8988T (cell line): ENCODE measurements around the gene AP3B1.
A peak's percentile ranks its signal among the peaks of the same experiment; 100 is the strongest.

Source experiments
- DNase-seq: peaks from one replicate; pipeline ENCODE4 v3.0.0; 2011

The AP3B1 gene

DNA sequence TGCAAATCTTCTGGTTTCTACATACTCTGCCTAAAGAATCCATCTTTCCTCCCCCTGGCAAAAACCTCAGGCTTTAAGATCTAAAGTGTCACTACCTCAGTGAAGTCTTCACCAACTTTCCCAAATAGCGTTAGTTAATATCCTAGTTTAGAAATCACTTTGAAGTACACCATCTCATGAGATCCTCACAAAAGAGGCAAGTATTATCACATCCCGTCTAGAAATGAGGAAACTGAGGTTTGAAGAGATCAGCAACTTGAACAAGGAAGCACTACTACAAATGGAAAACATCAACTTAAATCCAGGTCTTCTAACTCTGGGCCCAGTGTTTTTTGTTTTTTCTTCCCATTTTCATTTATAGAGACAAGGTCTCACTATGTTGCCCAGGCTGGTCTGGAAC is 4.6 kb downstream of the AP3B1 start:
- DNase-seq: no peak

- DNase-seq: no peak
These were observed 6.3 kb downstream of the AP3B1 start for GRCh38 chr5:78288246-78288645.

GRCh38 chr5:78287833-78288232 is 6.7 kb downstream of the AP3B1 start:
- peak; percentile 9 for DNase-seq

DNA sequence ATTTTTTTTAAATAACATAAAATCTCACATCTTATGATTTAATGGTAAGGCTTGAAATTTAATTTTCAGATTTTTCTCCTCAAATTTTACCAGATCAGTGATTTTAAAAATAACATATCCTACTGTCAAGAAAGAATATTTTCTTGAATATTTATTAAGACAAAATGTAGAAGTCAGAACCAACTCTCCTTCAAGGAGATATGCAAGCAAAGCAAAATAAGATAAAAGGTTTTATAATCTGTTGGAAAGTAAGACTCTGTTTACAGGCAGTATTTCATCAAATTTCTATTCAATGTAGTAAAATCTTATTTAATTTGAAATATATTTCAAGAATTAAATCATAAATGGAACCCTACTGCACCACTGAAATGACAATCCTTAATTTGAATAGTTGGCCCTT is 7.3 kb downstream of the AP3B1 start:
- no peak for DNase-seq

DNA sequence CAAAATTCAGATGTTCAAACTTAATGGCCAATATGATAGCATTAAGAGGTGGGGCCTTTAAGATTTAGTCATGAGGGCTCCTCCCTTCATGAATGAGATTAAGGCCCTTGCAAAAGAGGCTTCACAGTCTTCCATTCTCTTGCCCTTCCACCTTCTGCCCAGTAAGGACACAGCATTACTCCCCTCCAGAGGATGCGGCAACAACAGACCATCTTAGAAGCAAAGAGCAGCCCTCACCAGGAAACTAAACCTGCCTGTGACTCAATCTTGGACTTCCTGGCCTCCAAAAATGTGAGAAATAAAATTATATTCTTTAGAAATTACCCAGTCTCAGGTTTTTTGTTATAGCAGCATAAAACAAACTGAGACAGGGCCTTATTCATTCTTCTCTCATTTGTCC is 8.2 kb downstream of the AP3B1 start:
- DNase-seq: no peak

DNA sequence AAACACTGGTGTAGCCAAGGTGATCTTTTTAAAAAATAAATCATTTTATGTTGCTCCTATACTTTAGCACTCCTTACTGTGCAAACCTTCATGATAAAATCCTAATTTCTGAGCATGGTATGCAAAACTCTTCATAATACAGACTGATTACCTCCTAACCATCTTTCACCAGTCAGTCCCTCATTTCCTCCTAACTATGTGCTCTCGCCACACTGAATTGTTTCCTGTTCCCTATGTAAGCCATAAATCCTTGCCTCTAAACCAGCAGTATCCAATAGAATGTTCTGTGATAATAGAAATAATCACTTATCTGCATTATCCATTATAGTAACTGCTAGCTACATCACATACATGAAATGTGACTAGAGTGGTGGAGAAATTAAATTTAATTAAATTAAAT is 10.7 kb downstream of the AP3B1 start:
- no peak for DNase-seq

GRCh38 chr5:78283105-78283504 is 11.4 kb downstream of the AP3B1 start:
- DNase-seq: no peak

DNA sequence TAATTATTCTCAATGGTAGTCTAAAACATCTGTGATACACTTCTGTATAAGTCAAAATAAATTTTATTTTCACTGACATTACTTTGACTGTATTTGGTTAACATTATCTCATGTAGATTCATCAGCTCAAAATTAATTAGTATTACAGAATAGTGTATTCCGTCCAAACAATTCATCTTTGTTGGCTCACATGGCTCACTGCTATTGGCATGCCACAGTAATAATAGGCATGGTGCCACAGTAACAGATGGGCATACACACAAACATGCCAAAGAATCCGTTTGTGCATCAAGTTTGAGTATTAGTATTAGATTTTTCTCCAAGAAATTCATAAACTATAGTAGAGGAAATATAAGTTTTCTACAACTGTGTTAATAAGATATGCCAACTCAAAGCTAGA is 14.2 kb downstream of the AP3B1 start:
- no peak for DNase-seq

DNA sequence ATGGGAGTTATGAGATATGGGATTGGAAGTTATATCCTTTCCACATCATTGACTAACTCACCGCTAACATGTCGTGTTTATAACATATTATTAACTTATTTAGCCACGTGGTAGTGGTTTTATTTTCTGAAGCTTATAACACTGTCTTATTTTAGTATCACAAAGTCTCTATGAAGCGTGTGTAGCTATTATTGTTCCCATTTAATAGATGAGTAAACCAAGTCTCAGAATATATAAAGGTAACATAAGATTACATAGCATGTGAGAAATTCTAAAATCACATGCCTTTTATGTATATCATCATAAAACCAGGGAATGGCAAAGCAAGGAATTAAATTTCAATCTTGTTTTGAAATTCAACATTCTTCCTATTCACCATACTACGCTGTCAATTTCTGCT is 15.3 kb downstream of the AP3B1 start:
- DNase-seq: no peak

- DNase-seq: no peak
These were observed 16.8 kb downstream of the AP3B1 start for GRCh38 chr5:78277715-78278114.

DNA sequence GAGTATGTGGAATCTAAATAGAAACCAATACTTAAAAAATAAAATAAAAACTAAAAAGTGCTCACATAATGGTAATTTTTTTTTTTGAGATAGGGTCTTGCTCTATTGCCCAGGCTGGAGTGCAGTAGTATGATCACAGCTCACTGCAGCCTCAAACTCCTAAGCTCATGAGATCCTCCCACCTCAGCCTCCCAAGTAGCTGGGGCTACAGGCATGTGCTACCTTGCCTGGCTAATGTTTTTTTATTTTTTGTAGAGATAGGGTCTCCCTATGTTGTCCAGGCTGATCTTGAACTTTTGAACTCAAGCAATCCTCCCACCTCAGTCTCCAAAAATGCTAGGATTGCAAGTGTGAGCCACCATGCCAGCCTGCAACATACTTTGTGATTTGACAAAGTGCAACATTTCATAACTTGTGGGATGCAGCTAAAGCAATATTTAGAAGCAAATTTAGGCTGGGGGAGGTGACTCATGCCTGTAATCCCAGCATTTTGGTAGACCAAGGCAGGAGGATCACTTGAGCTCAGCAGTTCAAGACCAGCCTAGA is 18.4 kb downstream of the AP3B1 start:
- no peak for DNase-seq

DNA sequence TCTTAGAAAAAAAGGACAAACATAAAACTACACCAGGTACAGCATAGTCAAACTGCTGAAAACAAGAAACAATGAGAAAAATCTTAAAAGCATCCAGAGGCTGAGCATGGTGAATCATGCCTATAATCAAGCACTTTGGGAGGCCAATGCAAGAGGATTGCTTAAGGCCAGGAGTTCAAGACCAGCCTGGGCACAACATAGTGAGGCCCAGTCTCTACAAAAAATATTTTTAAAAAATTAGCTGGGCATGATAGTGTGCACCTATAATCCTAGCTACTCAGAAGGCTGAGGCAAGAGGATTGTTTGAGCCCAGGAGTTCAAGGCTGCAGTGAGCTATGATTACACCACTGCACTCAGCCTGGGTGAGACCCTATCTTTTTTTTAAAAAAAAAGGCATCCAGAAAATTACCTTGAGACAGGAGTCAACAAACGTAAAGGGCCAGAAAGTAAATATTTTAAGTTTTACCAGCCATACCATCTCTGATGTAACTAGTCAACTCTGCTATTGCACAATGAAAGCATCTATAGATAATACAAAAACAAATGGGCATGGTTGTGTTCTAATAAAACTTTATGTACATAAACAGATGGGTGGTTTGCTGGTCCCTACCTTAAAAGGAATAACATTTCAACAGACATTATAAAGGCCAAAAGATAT is 19.8 kb downstream of the AP3B1 start:
- DNase-seq: no peak

GRCh38 chr5:78273436-78273835 is 21.1 kb downstream of the AP3B1 start:
- DNase-seq: no peak

DNA sequence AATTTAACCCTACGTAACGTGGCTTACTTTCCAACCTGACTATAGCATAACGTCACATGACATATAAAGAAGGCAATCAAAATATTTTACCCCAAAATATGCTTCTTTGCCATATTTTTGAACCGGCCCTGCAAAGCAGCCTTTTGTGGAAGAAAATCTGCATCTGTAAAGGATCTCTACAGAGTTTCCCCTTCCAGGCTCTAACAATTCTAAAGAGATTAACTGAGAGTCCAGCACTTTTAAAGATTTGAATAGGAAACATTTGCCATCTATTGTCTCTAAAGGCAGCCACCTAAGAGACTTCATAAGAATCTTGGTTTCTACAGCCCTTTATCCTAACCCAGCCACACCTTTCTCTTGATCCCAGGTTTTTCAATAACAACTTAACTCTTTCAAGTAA is 22.7 kb downstream of the AP3B1 start:
- no peak for DNase-seq

GRCh38 chr5:78269088-78269703 is 25.3 kb downstream of the AP3B1 start:
- no peak for DNase-seq

DNA sequence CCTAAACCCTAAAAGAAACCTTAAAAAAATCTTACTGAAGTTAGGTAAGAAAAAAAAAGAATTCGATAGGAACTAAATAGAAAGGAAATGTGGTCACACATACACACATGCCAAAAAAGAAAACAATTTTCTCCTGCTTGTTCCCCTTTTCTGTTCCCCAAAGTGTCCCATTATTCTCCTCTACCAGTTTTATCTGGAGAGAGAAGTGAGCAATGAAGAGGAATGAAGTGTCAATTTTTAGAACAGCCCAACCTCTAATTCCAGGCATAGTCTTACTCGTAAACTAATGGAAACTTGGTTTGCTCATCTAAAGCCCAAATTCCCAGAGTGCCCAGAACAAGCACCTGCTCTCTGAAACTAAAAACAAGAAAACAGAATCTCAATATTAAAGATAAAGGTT is 26.1 kb downstream of the AP3B1 start:
- no peak for DNase-seq

DNA sequence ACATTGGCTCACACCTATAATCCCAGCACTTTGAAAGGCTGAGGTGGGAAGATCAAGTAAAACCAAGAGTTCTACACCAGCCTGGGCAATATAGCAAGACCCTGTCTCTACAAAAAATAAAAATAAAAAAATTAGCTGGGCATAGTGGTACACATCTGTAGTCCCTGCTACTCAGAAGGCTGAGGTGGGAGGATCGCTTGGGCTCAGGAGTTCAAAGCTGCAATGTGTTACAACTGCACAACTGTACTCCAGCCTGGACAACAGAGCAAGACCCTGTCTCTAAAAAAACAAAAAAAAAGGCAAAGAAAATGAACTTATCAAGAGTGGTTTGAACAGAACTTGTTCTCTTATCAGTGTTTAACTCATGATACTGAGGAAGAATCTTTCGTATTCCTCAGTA is 29.3 kb downstream of the AP3B1 start:
- no peak for DNase-seq

- no peak for DNase-seq
These were observed 29.9 kb downstream of the AP3B1 start for GRCh38 chr5:78264600-78264999.

DNA sequence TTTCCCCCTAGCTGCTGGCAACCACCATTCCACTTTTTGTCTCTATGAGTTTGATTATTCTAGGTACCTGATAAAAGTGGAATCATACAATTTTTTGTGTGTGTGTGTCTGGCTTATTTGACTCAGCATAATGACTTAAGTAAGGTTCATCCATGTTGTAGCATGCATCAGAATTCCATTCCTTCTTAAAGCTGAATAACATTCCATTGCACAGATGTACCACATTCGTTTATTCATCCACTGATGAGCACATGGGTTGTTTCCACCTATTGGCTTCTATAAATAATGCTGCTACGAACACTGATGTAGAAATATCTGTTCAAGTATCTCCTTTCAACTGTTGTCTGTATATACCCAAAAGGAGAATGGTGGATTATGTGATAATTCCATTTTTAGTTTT is 33.7 kb downstream of the AP3B1 start:
- DNase-seq: no peak

- DNase-seq: no peak
These were observed 41.3 kb downstream of the AP3B1 start for GRCh38 chr5:78253201-78253600.

DNA sequence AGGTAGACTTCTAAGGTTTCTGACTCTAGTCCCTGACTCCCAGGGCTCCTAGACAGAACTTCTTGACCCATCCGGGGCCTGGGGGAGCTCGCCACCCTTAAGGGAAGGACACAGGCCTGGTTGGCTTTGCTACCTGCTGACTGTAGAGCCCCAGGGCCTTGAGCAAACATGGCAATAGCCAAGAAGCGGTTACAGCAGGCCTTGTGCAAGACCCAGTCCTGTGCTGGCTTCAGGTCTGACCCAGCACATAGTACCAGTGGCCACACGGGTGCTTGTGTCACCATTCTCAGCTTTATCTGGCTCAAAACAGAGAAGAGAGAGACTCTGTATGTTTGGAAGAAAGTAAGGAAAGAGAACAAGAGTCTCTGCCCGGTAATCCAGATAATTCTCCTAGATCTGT is 41.8 kb downstream of the AP3B1 start:
- DNase-seq: no peak

- no peak for DNase-seq
These were observed 42.7 kb downstream of the AP3B1 start for GRCh38 chr5:78251663-78252284.

DNA sequence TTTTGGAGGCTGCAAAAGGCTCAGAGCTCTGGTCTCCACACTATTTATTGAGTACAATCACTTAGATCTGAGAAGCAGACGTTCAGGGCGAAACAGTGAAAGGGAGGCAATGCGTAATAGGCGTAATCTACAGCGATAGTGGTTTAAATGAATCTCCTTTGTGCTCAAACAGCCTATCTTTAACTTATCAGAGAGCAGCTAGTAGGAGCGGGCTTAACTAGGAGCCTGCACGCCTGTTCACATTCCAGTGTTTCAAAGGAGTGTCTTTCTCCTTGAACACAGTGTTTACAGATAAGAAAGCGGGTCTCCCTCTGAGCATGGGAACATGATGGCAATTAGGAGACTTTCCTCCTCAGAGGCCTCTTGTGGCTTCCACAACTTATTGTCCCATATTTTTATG is 49.4 kb downstream of the AP3B1 start:
- no peak for DNase-seq

DNA sequence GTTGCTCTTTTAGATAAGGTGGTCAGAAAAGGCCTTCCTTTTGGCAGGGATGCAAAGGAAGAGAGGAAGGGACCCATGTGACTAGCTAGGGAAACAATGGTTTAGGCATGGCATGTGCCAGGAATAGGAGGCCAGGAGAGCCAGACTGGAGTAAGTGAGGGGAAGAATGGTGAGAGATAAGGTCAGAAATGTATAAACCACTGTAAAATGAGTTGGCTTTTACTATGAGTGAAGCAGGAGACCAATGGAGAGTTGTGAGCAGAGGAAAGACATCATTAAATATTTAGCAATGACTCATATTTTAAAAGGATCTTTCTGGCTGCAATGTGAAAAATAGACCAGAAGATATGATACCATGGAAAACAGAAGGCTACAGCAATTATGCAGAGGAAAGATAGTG is 50.9 kb downstream of the AP3B1 start:
- no peak for DNase-seq

DNA sequence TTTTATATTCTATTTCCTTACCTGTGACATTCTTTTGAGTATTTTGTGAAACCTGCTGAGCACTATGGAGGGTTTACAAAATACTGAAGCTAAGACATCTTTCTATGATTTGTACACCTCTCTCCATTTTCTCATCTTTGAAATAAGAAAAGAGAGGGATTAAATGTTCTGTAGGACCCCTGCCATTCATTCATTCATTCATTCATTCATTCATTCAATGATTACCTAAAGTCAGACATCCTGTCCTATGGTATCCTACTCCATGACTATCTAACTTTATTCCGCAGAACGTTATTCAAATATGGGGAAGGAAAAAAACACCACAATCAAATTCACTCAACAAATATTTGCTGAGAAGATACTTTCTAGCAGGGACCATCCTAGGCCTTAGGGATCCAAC is 51.4 kb downstream of the AP3B1 start:
- DNase-seq: no peak
